ENCODE results near the gene TRPM3. TPM values are rescaled to one million over a fixed set of nuclear protein-coding genes. Genes with fewer than 3 reads are reported as not detected.

Gene TRPM3
- total and polyA plus RNA-seq, 2 of the 8 experiments (the other 6 are each of a cell fraction or from before 2014, with no cell fraction given) = 2.4 to 10.9 TPM

- POLR2A ChIA-PET (ENCODE audit: partially characterized antibody) = no interaction called here
- no peak overlapping the region for H3K27ac ChIP-seq (ENCODE audit: low read depth, low read length)
- TF ChIP-seq KDM4A (IDR thresholded peaks at IDR 0.05; ENCODE audit: low read depth, low read length, severe bottlenecking) = no peak
- TF ChIP-seq HDAC2 (IDR thresholded peaks at IDR 0.05; ENCODE audit: borderline replicate concordance in 1 of 2, low read depth in 2 of 2, low read length in 2 of 2) = no peak
- TF ChIP-seq KDM5A (IDR thresholded peaks at IDR 0.05; ENCODE audit: low read length) = no peak
- no peak for TF ChIP-seq CTCF (IDR thresholded peaks at IDR 0.05; ENCODE audit: control extremely low read depth in 1 of 3, insufficient read depth in 1 of 3, low read depth in 1 of 3, low read length in 3 of 3)
- no peak for TF ChIP-seq TAF7 (optimal IDR thresholded peaks at IDR 0.05; ENCODE audit: borderline replicate concordance, low read depth, low read length)
- no peak for TF ChIP-seq CHD2 (IDR thresholded peaks at IDR 0.05; ENCODE audit: low read length)
- TF ChIP-seq CBX5 (IDR thresholded peaks at IDR 0.05; ENCODE audit: low read depth, low read length) = no peak
- TF ChIP-seq RFX5 (IDR thresholded peaks at IDR 0.05; ENCODE audit: borderline replicate concordance, low read depth, low read length) = no peak
- no peak for TF ChIP-seq JUN (IDR thresholded peaks at IDR 0.05; ENCODE audit: low read depth, low read length)
- no peak for TF ChIP-seq TAF1 (IDR thresholded peaks at IDR 0.05; ENCODE audit: low read depth, low read length)
- no peak for TF ChIP-seq SRF (IDR thresholded peaks at IDR 0.05; ENCODE audit: low read depth, low read length)
- TF ChIP-seq BCL11A (IDR thresholded peaks at IDR 0.05; ENCODE audit: low read depth in 2 of 2, low read length in 2 of 2) = no peak
Observed at GRCh38 chr9:70634696-70635095, 486.7 kb downstream of the TRPM3 start.

More at GRCh38 chr9:70634696-70635095, 486.7 kb downstream of the TRPM3 start:
- Histone ChIP-seq H3K14ac (ENCODE audit: insufficient read length) (no peak overlapping the region), H3K36me3 (ENCODE audit: control insufficient read depth in 2 of 4, insufficient read depth in 4 of 4, low read length in 3 of 4) (no peaks in the 10 kb centered on the region), H3K27me3 (replicated peaks in 1 of 4; ENCODE audit: control insufficient read depth in 3 of 4, extremely low read depth in 1 of 4, insufficient read depth in 3 of 4, low read length in 3 of 4) (no peaks in the 10 kb centered on the region), H4K91ac (replicated peaks; ENCODE audit: insufficient read length, low read length) (no peak overlapping the region), H3K4ac (replicated peaks; ENCODE audit: insufficient read length, low read depth, low read length) (no peak overlapping the region), H3K9me3 (ENCODE audit: insufficient read depth in 2 of 2, low read depth in 1 of 2, low read length in 1 of 2) (no peaks in the 10 kb centered on the region), H2AK5ac (ENCODE audit: low read depth, low read length) (no peak overlapping the region), H3K4me3 (ENCODE audit: extremely low read depth in 1 of 4, insufficient read depth in 2 of 4, low read depth in 3 of 4, low read length in 4 of 4) (no peak overlapping the region), H2BK12ac (ENCODE audit: low read depth, low read length) (no peak overlapping the region), H3K79me2 (ENCODE audit: control insufficient read depth in 1 of 2, insufficient read depth in 2 of 2, low read length in 2 of 2) (no peaks in the 10 kb centered on the region), H4K8ac (ENCODE audit: extremely low read depth, insufficient read depth, low read length) (no peak overlapping the region), H3K4me2 (ENCODE audit: insufficient read depth in 1 of 2, low read depth in 2 of 2, low read length in 2 of 2) (no peak overlapping the region), H2AFZ (ENCODE audit: low read length) (no peak overlapping the region), H3K23me2 (ENCODE audit: low read depth, low read length) (no peaks in the 10 kb centered on the region), H4K20me1 (replicated peaks in 1 of 2; ENCODE audit: control insufficient read depth in 1 of 2, insufficient read depth in 2 of 2, low read length in 2 of 2) (no peaks in the 10 kb centered on the region), H2BK20ac (ENCODE audit: low read length) (no peak overlapping the region), H2BK120ac (replicated peaks; ENCODE audit: low read depth, low read length) (no peak overlapping the region), H3K9ac (replicated peaks in 1 of 4; ENCODE audit: extremely low read depth in 1 of 4, low read depth in 3 of 4, low read length in 3 of 4) (no peak overlapping the region), H2BK5ac (ENCODE audit: low read depth, low read length) (no peak overlapping the region), H3K56ac (replicated peaks; ENCODE audit: insufficient read length, low read depth, low read length) (no peak overlapping the region), H3K4me1 (replicated peaks in 1 of 4; ENCODE audit: control insufficient read depth in 3 of 4, insufficient read depth in 4 of 4, low read length in 3 of 4) (no peaks in the 10 kb centered on the region), H4K5ac (ENCODE audit: insufficient read length, low read depth, low read length) (no peak overlapping the region), H3K79me1 (ENCODE audit: low read depth, low read length) (no peaks in the 10 kb centered on the region), H2BK15ac (ENCODE audit: low read length) (no peak overlapping the region; the same call in 1 of the 2 replicates), H3K18ac (ENCODE audit: extremely low read depth, low read length) (no peak overlapping the region), H3K23ac (ENCODE audit: insufficient read length) (no peak overlapping the region)
- FAIRE-seq = no peak
- WGBS, 2 experiments (ENCODE audit: extremely low coverage in 1 of 2, insufficient coverage in 1 of 2, insufficient read length in 1 of 2, insufficient replicate concordance in 2 of 2, low coverage in 1 of 2, low lambda C conversion rate in 2 of 2, missing lambda C conversion rate in 1 of 2) = 94% methylated on average over 4 of the region's 4 CpGs; no CpG with 5 or more reads in 1 of the 2 experiments
- DNase-seq (ENCODE audit: low read depth in 1 of 2, low spot score in 2 of 2) = no peak
- CTCF ChIA-PET (ENCODE audit: partially characterized antibody) = interaction anchor here (0.7 to 1.2 kb wide), 8 partner anchors 14 to 592 kb away, joined by 3 to 4 read pairs (median 3); no protein-coding TSS in a partner anchor

All from H1 (cell line).